Gastroesophageal sphincter (tissue), 4 donors: ENCODE measurements around the gene FKBP15. TPM values are rescaled to one million over a fixed set of nuclear protein-coding genes. Genes with fewer than 3 reads are reported as not detected.

ENCODE experiments used
- ATAC-seq: fragments of 150-250 bp; one replicate; pipeline ENCODE4 v1.9.1; 2016; ENCODE audit warnings: mild to moderate bottlenecking, moderate library complexity
- H3K27ac ChIP-seq, 4 donors: fragments of 200-600 bp; sonication (generic) in 3 of 4; 1 replicate in 3 of 4; 2 replicates in 1 of 4; pipeline ENCODE4 v1.5.1; 2016 to 2019
- H3K27me3 ChIP-seq: fragments of 200-600 bp; sonication (generic); one replicate; pipeline ENCODE4 v1.5.1; 2019
- H3K36me3 ChIP-seq, 2 donors: fragments of 200-600 bp; sonication (generic); one replicate each; pipeline ENCODE4 v1.5.1; 2019; ENCODE audit warnings: control low read depth in 1 of 2
- H3K4me1 ChIP-seq, 3 donors: fragments of 200-600 bp; sonication (generic); 1 replicate in 2 of 3; 2 replicates in 1 of 3; pipeline ENCODE4 v1.5.1; 2016 to 2019; ENCODE audit warnings: control low read depth in 2 of 3
- H3K4me3 ChIP-seq, 2 donors: fragments of 200-600 bp; sonication (generic); one replicate each; pipeline ENCODE4 v1.5.1; 2019; ENCODE audit warnings: mild to moderate bottlenecking in 1 of 2, moderate library complexity in 1 of 2
- H3K9me3 ChIP-seq, 3 donors: fragments of 200-600 bp; sonication (generic); one replicate each; pipeline ENCODE4 v1.5.1; 2017 to 2019; ENCODE audit warnings: control low read depth in 2 of 3
- EP300 ChIP-seq: sonication (generic); formaldehyde crosslinking; IDR thresholded peaks from one replicate; pipeline ENCODE4 v1.6.1; 2017; ENCODE audit warnings: antibody characterized with exemption, mild to moderate bottlenecking
- POLR2A ChIP-seq, 2 donors: fragments of 450-650 bp; IDR thresholded peaks; one replicate each; pipeline ENCODE4 v1.6.1; 2017; ENCODE audit warnings: antibody characterized with exemption in 2 of 2, mild to moderate bottlenecking in 2 of 2, moderate library complexity in 1 of 2
- POLR2AphosphoS5 ChIP-seq: sonication (generic); formaldehyde crosslinking; IDR thresholded peaks from one replicate; pipeline ENCODE4 v1.6.1; 2017; ENCODE audit warnings: antibody characterized with exemption
- WGBS, 2 donors: methylation state at CpG; one replicate each; pipeline ENCODE4 v1.1.5; 2018; ENCODE audit warnings: low coverage in 1 of 2; 5-methylcytosine and 5-hydroxymethylcytosine counted together
- total RNA-seq, 4 donors: library from RNA; depleted of rRNA; stranded (reverse); fragments of >200 nt; gene quantifications; one replicate each; pipeline ENCODE4 v1.1.0, GENCODE V29; 2016
- TF ChIP-seq, protein P1 (sequence below), 4 experiments: fragments of 200-600 bp in 2 of 4; fragments of 450-650 bp in 2 of 4; sonication (generic) in 1 of 4; IDR thresholded peaks; one replicate each; pipeline ENCODE4 v1.5.1; 2017 to 2019; ENCODE audit warnings: antibody characterized with exemption in 4 of 4, mild to moderate bottlenecking in 2 of 4, moderate library complexity in 2 of 4

Gene FKBP15
- total RNA-seq, 4 donors from 2014 or later: 20.2 to 30.7 (median 22.7) TPM

GRCh38 chr9:113205432-113205831, 15.6 kb downstream of the FKBP15 start:
- Histone ChIP-seq H3K9me3 (no peaks in the 10 kb centered on the region), H3K4me3 (no peak overlapping the region), H3K27ac (no peak overlapping the region), H3K4me1 (no peaks in the 10 kb centered on the region), H3K36me3 (peaks cover 3 to 99% of the 10 kb centered on the region in 2 donors), H3K27me3 (no peaks in the 10 kb centered on the region)
- no peak for ATAC-seq
- WGBS, 2 donors: 76 to 91% methylated on average over 2 of the region's 2 CpGs
- TF ChIP-seq POLR2AphosphoS5 (no peak), EP300 (no peak), POLR2A (IDR thresholded peaks at IDR 0.05) (no peak)
- TF ChIP-seq, protein P1, sequence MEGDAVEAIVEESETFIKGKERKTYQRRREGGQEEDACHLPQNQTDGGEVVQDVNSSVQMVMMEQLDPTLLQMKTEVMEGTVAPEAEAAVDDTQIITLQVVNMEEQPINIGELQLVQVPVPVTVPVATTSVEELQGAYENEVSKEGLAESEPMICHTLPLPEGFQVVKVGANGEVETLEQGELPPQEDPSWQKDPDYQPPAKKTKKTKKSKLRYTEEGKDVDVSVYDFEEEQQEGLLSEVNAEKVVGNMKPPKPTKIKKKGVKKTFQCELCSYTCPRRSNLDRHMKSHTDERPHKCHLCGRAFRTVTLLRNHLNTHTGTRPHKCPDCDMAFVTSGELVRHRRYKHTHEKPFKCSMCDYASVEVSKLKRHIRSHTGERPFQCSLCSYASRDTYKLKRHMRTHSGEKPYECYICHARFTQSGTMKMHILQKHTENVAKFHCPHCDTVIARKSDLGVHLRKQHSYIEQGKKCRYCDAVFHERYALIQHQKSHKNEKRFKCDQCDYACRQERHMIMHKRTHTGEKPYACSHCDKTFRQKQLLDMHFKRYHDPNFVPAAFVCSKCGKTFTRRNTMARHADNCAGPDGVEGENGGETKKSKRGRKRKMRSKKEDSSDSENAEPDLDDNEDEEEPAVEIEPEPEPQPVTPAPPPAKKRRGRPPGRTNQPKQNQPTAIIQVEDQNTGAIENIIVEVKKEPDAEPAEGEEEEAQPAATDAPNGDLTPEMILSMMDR (IDR thresholded peaks at IDR 0.05): no peak

DNA sequence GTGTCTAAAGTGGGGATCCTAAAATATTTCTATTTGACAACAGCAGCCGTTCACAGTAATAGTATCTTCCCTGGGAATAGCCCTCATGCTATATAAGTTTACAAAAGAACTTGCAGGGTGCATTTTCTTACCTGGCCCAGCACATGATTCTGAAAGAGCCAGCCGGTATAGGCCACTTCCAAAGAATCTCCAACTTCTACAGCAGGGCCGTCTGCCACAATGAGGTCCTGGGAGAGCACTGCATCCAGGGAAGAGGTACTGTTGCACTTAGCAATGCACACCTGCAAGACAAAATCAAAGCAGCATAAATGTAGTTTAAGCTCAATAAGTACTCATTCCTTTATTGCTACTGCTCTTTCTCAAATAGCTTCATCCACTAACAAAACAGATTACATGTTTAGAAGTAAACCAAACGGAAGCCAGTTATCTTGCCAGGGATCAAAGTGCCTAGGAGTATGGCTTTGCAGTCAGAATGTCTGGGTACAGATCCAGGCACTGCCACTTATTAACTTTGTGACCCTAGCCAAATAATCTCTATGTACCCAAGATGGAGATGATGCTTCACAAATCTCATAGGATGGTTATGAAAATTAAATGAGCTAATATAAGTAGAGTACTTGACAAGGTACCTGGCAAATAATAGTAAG, 21.3 kb downstream of the FKBP15 start:
- ATAC-seq: no peak
- TF ChIP-seq POLR2AphosphoS5: no peak
- no peak for TF ChIP-seq POLR2A (IDR thresholded peaks at IDR 0.05)
- TF ChIP-seq, protein P1 (IDR thresholded peaks at IDR 0.05): no peak
- no peak for TF ChIP-seq EP300

DNA sequence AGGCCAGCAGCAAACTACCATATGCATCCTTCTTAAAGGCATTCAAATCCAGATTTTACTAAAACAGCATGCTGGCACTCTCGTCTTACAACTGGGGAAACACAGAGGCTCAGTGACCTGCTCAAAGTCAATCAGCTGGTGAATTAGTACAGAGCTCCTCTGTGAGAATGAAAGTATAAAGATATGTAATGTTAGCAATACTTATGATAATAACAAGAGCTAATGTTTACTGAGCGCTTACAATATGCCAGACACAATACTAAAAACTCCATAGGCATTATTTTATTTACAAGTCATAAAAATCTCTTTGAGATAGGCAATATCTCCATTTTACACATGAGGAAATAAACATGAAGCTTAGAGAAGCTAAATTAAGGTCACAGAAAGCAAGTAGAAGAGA, 28.6 kb downstream of the FKBP15 start:
- H3K27me3 ChIP-seq: no peaks in the 10 kb centered on the region
- H3K27ac ChIP-seq: no peak overlapping the region
- H3K36me3 ChIP-seq: peaks cover 7 to 93% of the 10 kb centered on the region in 2 donors
- H3K4me3 ChIP-seq: no peak overlapping the region
- no peaks in the 10 kb centered on the region for H3K9me3 ChIP-seq
- TF ChIP-seq EP300: no peak
- no peak for TF ChIP-seq POLR2A (IDR thresholded peaks at IDR 0.05)
- TF ChIP-seq, protein P1 (IDR thresholded peaks at IDR 0.05): no peak
- TF ChIP-seq POLR2AphosphoS5: no peak
- ATAC-seq: no peak
- H3K4me1 ChIP-seq: no peaks in the 10 kb centered on the region
- 84 to 100% methylated on average over 1 of the region's 2 CpGs for WGBS, 2 donors

More for the DNA sequence above, 21.3 kb downstream of the FKBP15 start:
- H3K4me1 ChIP-seq: no peaks in the 10 kb centered on the region
- WGBS, 2 donors: 86 to 95% methylated on average over 4 of the region's 4 CpGs
- H3K27ac ChIP-seq: no peak overlapping the region
- no peaks in the 10 kb centered on the region for H3K27me3 ChIP-seq
- H3K4me3 ChIP-seq: no peak overlapping the region
- no peaks in the 10 kb centered on the region for H3K9me3 ChIP-seq
- peaks cover 3 to 98% of the 10 kb centered on the region in 2 donors for H3K36me3 ChIP-seq

DNA sequence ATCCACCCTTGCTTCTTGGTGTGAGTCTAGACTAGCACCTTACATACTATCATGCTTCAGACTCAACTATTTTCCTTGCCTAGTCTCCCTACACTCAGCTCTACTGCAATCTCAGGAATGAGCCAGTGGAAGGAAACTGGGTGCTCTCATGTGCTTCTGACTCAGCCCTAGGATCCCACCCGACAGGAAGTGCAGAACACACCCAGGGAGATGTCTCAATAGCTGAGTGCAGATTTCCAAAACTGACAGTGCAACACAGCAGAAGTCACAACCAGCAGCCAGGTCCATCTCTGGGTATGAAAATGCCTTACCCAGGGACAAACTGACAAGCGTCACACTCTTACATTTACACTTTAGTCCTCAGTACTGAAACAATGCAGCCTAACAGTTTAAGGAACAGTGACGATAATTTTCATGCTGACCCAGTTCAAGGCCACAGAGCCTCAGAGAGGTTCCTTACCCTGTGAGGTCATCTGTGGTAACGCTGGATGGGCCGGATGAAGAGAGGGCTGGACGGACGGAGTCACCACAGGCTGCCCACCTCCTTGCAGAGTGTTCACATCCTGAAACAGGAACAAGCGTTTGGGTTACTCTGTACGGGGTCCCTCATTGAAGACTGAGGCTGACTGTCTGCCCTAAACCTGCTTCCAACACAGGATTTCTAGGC, 33.0 kb downstream of the FKBP15 start:
- TF ChIP-seq EP300: no peak
- TF ChIP-seq, protein P1 (IDR thresholded peaks at IDR 0.05): no peak
- TF ChIP-seq POLR2A (IDR thresholded peaks at IDR 0.05): peak; percentile 29 to 30
- peak; percentile 48 for TF ChIP-seq POLR2AphosphoS5
- peak overlapping the region in 1 of 2 donors; percentile 2 for H3K4me3 ChIP-seq
- H3K4me1 ChIP-seq: no peaks in the 10 kb centered on the region
- H3K27ac ChIP-seq: peak overlapping the region in 3 of 4 donors; percentile 35 to 55 (median 47)
- H3K27me3 ChIP-seq: no peaks in the 10 kb centered on the region
- H3K36me3 ChIP-seq: peaks cover 14 to 97% of the 10 kb centered on the region in 2 donors
- H3K9me3 ChIP-seq: no peaks in the 10 kb centered on the region
- ATAC-seq: peak; percentile 96
- WGBS, 2 donors: 64 to 96% methylated on average over 5 to 8 of the region's 9 CpGs
